ENCODE data around the gene PHF23.

PHF23 gene

DNA sequence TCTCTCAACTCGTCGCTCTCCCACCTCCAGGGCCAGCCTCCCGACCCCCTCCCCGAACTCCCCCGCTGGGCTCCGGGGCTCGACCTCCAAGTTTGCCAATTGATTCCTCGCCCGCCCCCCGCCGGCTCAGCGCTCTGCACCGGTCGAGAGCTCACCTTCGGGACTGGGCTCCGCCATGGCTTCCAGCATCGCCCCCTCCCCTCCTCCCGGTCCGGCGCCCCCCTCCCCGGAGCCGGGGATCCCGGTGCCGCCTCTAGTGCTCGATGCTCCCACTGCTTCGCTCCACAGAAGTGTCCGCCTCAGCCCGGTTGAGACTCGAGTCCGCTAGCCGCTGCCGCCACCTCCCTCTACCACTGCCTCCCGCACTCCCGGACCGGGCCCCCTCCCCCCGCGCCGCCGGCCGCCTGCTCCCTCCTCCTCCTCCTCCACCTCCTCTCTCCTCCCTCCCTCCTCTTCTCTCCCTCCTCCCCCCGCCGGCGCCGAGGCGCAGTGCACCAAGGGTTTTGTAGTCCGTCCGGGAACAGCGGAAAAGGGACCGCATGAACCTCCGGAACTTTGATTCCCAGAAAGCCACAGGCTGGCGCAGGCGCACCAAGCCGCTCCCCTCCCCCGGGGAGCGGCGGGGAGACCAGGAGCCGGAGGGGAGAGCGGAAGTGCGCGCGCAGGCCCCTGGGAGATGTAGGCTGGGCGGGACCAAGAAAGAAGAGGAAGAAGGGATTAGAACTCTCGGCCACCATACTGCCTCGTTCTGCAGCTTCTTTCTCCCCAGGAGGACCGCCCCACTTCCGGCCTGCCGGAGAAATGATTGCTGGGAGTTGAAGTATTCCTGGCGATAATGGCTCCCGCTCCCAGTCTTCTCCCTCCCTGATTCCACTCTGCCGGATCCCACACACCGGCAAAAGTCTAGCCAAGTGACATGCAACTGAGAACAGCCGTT is at the start of gene PHF23:
PHF23 (minus strand) TSS at position 367 of the 937 bp plus-strand sequence; CDS start at position 189, 178 bp downstream.
- DNase-seq, result peak; percentile 99

DNA sequence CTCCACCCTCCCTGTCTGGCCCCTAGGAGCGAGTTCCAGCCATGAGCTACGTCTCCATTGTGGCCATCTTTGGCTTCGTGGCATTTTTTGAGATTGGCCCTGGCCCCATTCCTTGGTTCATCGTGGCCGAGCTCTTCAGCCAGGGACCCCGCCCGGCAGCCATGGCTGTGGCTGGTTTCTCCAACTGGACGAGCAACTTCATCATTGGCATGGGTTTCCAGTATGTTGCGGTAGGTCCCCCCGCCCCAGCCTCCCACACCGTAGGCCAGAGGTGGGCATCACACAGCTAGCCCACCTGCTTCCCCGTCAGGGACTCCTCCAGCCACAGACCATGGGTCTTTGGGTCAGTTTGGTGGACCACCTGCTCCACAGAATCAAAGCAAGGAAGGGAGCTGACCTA is 46.4 kb upstream of the PHF23 start:
- no peak for DNase-seq

DNA sequence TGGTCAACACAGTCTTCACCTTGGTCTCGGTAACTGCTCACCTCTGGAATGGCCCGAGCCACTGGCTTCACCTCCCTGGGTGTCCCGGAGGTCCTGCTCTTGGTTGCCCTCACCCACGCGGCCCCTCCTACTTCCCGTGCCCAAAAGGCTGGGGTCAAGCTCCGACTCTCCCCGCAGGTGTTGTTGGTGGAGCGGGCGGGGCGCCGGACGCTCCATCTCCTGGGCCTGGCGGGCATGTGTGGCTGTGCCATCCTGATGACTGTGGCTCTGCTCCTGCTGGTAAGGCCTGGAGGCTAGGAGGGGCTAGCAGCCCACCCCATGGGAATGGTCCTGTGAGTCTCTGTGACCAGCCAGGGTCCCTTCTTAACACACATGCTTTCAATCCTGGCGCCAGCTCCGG is 45.7 kb upstream of the PHF23 start:
- DNase-seq, result no peak

DNA sequence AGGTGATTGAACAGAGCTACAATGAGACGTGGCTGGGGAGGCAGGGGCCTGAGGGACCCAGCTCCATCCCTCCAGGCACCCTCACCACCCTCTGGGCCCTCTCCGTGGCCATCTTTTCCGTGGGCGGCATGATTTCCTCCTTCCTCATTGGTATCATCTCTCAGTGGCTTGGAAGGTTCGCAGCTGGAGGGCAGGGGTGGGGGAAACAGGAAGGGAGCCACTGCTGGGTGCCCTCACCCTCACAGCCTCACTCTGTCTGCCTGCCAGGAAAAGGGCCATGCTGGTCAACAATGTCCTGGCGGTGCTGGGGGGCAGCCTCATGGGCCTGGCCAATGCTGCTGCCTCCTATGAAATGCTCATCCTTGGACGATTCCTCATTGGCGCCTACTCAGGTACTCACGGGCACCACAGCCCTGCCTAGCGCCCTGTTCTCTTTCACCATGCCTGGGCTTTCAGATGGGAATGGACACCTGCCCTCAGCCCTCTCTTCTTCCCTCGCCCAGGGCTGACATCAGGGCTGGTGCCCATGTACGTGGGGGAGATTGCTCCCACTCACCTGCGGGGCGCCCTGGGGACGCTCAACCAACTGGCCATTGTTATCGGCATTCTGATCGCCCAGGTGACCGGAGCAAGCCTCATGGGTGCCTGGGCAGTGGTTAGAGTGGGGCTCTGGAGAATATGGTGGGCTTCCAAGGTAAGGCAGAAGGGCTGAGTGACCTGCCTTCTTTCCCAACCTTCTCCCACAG is 44.4 kb upstream of the PHF23 start:
- DNase-seq, result peak; percentile 25

DNA sequence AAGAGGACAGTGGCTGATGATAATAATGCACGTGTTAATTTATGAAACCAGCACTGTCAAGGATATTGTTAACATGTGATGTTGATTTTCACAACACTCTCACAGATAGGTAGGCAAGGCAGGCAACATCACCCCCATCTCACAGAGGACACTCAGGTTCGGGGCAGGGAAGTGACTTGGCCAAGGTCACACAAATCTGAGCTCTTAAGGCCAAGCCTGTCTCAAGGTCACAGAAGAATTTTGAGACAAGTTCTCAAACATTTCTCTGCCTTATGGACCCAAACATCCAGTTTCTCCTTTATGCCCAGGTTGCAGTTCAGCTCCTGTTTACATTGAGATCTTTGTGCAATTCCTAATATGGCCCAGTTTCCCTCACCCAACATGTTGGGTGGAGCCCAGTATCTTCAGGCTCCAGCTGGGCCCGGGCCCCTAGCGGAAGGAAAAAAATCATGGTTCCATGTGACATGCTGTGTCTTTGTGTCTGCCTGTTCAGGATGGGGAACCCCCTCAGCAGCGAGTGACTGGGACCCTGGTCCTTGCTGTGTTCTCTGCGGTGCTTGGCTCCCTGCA is 43.6 kb upstream of the PHF23 start:
- peak; percentile 36 for DNase-seq

DNA sequence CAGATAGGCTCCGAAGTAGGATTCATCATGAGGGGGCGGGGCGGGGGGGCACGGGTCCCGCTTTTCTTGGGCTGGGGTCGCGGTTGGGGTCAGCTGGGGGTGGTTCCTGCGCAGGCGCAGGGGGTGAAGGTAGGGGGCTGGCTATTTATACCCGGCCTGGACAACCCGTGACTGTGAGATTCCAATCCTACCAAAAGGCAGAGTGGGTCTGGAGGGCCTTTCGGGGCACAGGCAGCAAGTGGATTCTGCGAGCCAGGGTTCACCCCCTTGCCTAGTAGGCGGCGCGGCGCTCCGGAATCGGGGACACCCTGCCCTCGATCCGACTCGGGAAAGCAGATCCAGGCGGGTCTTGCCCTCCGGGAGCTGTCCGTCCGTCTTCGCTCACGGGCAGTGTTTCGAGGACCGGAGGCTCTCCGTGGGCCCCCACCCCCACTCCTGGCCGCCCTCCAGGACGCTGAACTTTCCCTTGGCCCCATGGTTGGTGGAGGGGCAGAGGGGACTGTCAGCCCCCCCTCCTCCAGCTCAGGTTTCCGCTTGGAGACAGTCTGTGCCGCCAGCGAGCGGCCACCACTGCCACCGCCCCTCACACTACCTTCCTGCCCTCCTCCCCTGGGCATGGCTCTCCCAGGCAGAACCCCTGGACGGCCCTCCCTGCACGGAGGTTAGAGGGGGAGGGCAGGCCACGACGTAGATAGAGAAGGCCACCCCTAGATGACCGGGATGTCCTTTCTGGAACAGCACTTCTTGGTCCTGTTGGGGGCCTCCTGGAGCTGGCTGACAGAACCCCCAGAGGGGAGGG is 42.9 kb upstream of the PHF23 start:
- DNase-seq, result no peak

DNA sequence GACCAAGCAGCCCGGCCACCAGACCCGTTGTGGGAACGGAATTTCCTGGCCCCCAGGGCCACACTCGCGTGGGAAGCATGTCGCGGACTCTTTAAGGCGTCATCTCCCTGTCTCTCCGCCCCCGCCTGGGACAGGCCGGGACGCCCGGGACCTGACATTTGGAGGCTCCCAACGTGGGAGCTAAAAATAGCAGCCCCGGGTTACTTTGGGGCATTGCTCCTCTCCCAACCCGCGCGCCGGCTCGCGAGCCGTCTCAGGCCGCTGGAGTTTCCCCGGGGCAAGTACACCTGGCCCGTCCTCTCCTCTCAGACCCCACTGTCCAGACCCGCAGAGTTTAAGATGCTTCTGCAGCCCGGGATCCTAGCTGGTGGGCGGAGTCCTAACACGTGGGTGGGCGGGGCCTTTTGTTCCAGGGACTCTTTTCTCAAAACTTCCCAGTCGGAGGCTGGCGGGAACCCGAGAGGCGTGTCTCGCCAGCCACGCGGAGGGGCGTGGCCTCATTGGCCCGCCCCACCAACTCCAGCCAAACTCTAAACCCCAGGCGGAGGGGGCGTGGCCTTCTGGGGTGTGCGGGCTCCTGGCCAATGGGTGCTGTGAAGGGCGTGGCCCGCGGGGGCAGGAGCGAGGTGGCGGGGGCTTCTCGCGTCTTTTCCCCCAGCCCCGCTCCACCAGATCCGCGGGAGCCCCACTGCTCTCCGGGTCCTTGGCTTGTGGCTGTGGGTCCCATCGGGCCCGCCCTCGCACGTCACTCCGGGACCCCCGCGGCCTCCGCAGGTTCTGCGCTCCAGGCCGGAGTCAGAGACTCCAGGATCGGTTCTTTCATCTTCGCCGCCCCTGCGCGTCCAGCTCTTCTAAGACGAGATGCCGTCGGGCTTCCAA is 42.1 kb upstream of the PHF23 start, which contains the start of gene SLC2A4:
SLC2A4 (plus strand) TSS at position 645 of the 879 bp plus-strand sequence; CDS start at position 862, 217 bp downstream.
- DNase-seq, result peak; percentile 96

DNA sequence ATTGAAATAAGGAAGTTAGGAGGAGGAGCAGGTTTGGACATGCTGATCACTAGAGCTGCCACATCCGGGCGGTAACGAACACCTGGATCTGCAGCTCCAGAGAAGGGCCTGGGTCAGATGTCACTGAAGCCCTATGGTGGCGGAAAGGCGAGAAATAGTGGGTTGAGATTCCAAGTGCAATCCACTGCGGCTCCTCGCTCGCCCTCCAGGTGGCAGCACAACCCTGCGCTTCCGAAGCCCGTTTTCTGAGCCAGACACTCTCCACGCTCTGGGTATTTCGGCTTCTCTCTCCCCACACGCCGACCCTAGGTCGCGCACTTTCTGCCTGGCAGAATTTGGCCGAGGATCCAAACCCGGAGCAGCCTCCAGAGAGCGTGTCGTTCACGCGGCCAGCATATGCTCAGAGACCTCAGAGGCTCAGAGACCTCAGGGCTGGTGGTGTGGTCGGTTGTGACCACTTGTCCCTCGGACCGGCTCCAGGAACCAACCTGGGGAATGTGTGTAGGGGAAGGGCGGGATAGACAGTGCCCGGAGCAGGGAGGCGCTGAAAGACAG is 41.3 kb upstream of the PHF23 start:
- DNase-seq, result peak; percentile 78

DNA sequence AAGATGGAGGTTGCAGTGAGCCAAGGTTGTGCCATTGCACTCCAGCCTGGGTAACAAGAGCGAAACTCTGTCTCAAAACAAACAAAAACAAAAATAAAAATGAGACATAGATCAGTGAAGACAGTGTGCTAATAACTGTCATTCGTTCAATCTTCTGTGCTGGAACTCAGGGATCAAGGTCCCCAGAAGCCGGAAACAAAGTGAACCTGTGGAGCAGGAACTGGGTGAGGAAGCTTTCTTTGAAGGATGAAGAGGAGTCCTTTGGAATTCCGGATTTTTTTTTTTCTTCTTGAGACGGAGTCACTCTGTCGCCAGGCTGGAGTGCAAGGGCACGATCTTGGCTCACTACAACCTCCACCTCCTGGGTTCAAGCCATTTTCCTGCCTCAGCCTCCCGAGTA is 40.2 kb upstream of the PHF23 start:
- DNase-seq, result no peak

DNA sequence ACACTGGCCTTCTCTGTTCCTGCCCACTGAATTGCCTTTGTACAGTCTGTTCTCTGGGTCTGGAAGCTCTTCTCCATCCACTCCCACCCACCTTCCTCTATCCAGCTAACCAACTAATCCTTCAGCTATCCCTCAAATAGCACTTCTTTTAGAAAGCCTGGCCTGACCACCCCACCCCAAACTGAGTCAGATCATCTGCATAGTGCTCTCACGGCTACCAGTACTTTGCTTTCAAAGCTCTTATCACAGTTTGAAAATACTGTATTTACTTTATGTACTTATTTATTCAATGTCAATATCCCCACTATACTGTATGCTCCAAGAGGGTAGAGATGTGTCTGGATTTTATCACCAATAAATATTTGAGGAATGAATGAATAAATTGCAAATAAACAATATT is 27.5 kb upstream of the PHF23 start:
- no peak for DNase-seq

DNA sequence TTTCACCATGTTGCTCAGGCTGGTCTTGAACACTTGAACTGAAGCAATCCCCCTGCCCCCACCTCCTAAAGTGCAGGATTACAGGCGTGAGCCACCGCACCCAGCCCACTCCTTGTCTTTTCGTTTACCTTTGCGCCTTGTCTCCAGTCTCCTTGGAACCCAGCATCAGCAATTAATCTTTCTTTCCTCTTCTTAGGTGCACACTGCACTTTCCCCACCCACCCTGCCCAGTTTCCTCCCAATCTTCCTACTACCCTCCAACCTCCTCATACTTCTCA is 24.5 kb upstream of the PHF23 start:
- DNase-seq, result no peak

DNA sequence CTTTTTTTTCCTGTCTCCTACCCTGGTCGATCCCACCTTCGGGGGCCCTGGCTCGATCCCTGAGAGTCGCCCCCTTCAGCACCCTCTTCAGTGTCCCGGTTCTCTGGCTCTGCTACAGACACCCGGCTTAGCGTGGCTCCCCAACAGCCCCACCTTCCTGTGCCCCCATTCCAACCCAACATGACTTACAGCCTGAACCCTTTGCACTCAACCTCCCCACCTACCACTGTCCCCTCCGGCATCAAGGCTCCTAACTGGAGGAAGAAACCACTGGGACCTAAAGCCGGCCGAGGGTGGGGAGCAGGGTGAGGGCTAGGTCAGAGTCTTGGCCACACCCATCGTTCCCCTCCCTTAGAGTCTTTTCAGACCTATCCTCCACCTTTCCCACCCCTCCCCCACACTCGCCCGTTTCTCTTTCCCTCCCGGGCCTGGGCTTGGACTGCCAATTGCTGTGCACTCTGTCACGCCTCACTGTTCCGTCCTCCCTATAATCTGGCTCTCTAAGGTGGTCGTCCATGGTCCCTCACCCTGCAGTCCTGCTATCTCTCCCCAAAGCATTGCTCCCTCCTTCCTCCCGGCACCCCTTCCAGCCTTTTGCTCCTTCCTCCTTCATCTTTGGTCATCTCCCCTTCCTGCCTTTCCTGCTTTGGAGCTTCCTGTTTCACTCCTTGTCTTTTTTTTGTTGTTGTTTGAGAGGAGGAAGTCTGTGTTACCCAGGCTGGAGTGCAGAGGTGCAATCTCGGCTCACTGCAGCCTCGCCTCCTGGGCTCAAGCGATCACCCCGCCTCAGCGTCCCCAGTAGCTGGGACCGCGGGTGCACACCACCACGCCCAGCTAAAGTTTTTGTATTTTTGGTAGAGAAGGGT is 23.9 kb upstream of the PHF23 start:
- DNase-seq, result peak; percentile 61

DNA sequence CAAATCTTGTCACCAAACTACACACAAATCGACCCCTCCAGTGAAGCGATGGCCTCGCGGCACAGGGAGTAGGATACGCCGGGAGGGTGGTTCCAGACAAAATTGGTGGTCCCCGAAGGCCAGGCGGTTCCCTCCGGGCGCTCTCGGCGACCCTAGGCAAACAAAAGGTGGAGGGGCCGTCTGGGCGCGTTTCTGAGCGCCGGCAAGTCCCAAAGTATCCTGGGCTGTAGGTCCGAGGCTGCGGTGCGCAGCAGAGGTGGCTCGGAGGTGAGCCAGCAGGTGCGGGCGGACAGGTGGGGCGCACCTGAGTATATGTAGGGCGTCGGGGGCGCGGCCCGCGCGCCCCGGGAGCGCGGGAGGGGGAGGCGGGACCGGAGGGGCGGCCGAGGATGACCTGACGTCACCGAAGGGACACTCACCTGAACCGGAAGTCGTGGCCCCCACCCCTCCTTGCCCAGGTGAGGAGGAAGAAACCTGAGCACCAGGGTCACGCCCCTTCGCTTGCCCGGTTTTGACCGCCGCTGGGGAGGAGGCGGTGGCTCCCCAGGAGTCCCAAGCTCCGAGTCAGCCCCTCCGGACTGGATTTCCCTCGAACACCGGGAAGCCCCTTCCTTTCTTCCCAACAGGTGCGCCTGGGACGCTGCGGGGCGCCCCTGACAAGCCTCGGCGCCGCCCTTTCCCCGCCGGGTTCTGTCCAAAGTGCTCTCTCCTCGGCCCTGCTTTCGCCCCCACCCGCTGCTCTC is 23.1 kb upstream of the PHF23 start, which contains the start of gene CLDN7:
CLDN7 (minus strand) TSS at position 287 of the 743 bp plus-strand sequence. CDS start 435 bp downstream, outside the sequence.
- DNase-seq, result no peak

DNA sequence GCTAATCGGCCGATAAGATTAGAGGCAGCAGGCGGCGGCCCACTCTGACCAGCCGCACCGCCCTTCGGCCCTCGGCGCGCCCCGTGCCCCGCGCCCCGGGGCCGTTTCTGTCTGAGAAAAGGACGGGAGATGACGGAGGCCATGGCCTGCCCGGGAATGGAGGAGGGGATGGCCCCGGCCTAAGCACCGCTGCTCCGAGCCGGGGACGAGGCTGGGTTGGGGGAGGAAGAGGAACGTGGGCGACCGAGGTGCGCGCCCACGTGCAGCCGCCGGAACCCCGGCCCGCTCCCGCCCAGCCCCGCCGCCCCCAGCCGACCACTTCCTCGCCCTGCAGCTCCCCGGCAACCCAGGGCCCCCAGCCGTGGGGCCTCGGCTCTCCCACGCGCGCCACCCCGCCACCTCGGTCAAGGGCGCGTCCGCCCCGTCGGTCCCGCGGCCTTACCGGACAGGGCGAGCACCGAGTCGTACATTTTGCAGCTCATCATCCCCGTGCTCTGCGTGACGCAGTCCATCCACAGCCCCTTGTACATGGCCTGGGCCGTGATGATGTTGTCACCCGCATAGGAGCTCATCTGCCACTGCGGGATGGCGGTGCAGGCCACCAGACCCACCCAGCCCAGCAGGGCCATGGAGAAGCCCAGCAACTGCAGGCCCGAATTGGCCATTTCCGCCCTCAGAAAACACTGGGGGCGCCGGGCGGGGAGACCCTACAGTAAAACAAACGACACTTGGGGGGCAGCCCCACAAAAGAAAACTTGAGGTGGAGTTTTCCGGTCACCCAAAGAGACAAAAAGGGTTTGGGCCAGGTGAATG is 22.3 kb upstream of the PHF23 start:
- DNase-seq, result no peak

DNA sequence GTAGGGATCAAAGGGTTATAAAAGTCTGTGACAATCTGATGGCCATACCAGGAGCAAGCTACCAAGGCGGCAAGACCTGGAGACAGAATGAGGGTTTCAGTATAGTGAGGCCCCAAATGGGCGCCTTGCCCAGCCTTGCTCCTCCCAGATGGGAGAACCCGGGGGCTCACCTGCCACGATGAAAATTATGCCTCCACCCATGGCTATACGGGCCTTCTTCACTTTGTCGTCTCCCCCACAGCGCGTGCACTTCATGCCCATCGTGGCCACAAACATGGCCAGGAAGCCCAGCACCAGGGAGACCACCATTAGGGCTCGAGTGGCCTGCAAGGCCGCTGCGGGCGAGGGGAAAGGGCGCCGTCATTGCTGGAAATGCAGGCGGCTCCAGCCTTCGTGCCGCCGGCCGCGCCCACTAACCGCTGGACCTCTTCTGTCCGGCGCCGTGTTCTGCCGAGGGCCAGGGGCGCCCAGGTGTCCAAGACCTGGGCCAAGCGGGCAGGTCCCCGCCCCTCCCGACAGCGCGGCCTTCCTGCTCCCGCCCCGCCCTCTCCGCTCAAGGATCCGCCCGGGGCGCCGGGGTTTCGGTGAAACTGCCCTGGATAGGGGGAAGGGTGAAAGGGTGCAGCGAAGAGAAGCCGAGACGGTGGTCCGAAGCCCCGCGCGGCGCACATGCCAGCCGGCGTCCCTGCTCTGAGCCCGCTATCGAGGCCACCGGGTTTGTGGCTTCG is 21.6 kb upstream of the PHF23 start:
- no peak for DNase-seq

DNA sequence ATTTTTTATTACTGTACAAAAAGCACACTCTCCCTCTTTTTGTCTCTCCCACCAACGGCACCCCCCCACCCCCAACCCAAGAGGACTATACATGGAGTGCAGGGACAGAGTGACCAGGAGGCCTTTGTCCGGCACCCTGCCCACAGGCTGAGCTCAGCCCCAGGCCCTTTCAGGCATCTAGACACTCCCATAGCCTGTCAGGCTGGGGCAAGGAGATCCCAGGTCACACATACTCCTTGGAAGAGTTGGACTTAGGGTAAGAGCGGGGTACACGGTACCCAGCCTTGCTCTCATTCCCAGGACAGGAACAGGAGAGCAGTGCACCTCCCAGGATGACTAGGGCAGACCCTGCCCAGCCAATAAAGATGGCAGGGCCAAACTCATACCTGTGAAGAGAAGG is 20.9 kb upstream of the PHF23 start:
- DNase-seq, result no peak

DNA sequence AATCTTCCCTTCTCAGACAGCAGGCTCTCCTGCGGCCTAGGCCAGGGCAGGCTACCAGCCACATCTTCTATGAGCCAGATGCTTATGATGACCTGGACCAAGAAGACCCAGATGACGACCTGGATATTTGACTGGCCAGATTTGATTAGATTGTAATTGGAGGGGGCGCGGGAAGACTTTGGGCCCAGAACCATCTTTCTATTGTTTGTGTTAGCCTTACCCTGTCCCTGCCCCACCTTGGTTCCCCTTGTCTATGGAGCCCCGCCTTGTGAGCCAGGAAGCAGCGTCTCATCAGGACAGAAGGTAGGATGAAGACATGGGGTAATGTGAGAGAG is 20.3 kb upstream of the PHF23 start:
- no peak for DNase-seq
